WTC11 (cell line): ENCODE data around the gene GPR50. TPM values are rescaled to one million over a fixed set of nuclear protein-coding genes. Genes with fewer than 3 reads are reported as not detected.

ENCODE experiments used
- ATAC-seq: fragments of 200-7000 bp; cut with Tn5 transposase; 2 replicates; pipeline ENCODE4 v1.10.0; 2021; ENCODE audit warnings: mild to moderate bottlenecking, moderate library complexity
- CTCF ChIA-PET: fragments of 300-600 bp; sonication (Branson Sonifier 250); formaldehyde crosslinking; loops from one replicate; lab custom pipeline; 2021; ENCODE audit warnings: antibody characterized with exemption; lab: Charles Lee
- POLR2A ChIA-PET: fragments of 350-600 bp; sonication (Branson Sonifier 250); formaldehyde crosslinking; loops from one replicate; lab custom pipeline; 2021; ENCODE audit warnings: antibody characterized with exemption; lab: Charles Lee
- DNase-seq: peaks from one replicate; pipeline ENCODE4 v3.0.0; 2021; ENCODE audit warnings: low spot score
- H3K27ac Mint-ChIP-seq: 2 replicates; pipeline ENCODE4 v1.8.0; 2021; ENCODE audit warnings: mixed read lengths
- H3K27me3 Mint-ChIP-seq: 2 replicates; pipeline ENCODE4 v1.8.0; 2021; ENCODE audit warnings: low read depth, mild to moderate bottlenecking, moderate library complexity, mixed read lengths
- H3K36me3 Mint-ChIP-seq: 2 replicates; pipeline ENCODE4 v1.8.0; 2021; ENCODE audit warnings: mixed read lengths
- H3K4me1 Mint-ChIP-seq: 2 replicates; pipeline ENCODE4 v1.8.0; 2022; ENCODE audit warnings: mixed read lengths
- H3K4me3 Mint-ChIP-seq: 2 replicates; pipeline ENCODE4 v1.8.0; 2021; ENCODE audit warnings: mild to moderate bottlenecking, moderate library complexity, mixed read lengths
- H3K9me3 Mint-ChIP-seq: 2 replicates; pipeline ENCODE4 v1.8.0; 2021; ENCODE audit warnings: mixed read lengths
- CREM ChIP-seq: sonication (generic); formaldehyde crosslinking; IDR thresholded peaks from 2 replicates; pipeline ENCODE4 v1.8.1; 2022; ENCODE audit warnings: mild to moderate bottlenecking, missing genetic modification reagents, moderate library complexity
- ESRRA ChIP-seq: sonication (generic); formaldehyde crosslinking; IDR thresholded peaks from 2 replicates; pipeline ENCODE4 v1.8.1; 2022; ENCODE audit warnings: mild to moderate bottlenecking, missing genetic modification reagents, borderline replicate concordance
- FOXJ3 ChIP-seq: sonication (generic); formaldehyde crosslinking; IDR thresholded peaks from 2 replicates; pipeline ENCODE4 v1.9.0; 2021; ENCODE audit warnings: missing genetic modification reagents, mild to moderate bottlenecking, borderline replicate concordance
- FOXK1 ChIP-seq: sonication (generic); formaldehyde crosslinking; IDR thresholded peaks from 2 replicates; pipeline ENCODE4 v1.8.0; 2022; ENCODE audit warnings: mild to moderate bottlenecking, moderate library complexity, missing genetic modification reagents
- FOXP1 ChIP-seq: sonication (generic); formaldehyde crosslinking; IDR thresholded peaks from 2 replicates; pipeline ENCODE4 v1.8.0; 2022; ENCODE audit warnings: missing genetic modification reagents, mild to moderate bottlenecking, moderate library complexity, borderline replicate concordance
- GABPB1 ChIP-seq: sonication (generic); formaldehyde crosslinking; IDR thresholded peaks from 2 replicates; pipeline ENCODE4 v1.8.1; 2023; ENCODE audit warnings: mild to moderate bottlenecking, missing genetic modification reagents
- GTF2I ChIP-seq: fragments of 250-450 bp; sonication (Bioruptor Pico); conservative IDR thresholded peaks from 2 replicates; pipeline ENCODE4 v1.4.0; 2021; ENCODE audit warnings: mild to moderate bottlenecking
- JAZF1 ChIP-seq: fragments of 250-450 bp; sonication (Bioruptor Pico); IDR thresholded peaks from 2 replicates; pipeline ENCODE4 v1.9.0; 2021; ENCODE audit warnings: moderate library complexity, mild to moderate bottlenecking, inconsistent platforms
- JUN ChIP-seq: sonication (generic); formaldehyde crosslinking; IDR thresholded peaks from 2 replicates; pipeline ENCODE4 v1.8.0; 2023; ENCODE audit warnings: mild to moderate bottlenecking, missing genetic modification reagents
- KAT7 ChIP-seq: sonication (generic); formaldehyde crosslinking; IDR thresholded peaks from 2 replicates; pipeline ENCODE4 v1.8.1; 2023; ENCODE audit warnings: missing genetic modification reagents, mild to moderate bottlenecking, borderline replicate concordance
- NFYB ChIP-seq: sonication (generic); formaldehyde crosslinking; conservative IDR thresholded peaks from 2 replicates; pipeline ENCODE4 v1.8.0; 2022; ENCODE audit warnings: low read depth, missing genetic modification reagents
- RELA ChIP-seq: sonication (generic); formaldehyde crosslinking; IDR thresholded peaks from 2 replicates; pipeline ENCODE4 v1.8.1; 2022; ENCODE audit warnings: missing genetic modification reagents, mild to moderate bottlenecking, borderline replicate concordance
- TP53 ChIP-seq: sonication (generic); formaldehyde crosslinking; IDR thresholded peaks from 2 replicates; pipeline ENCODE4 v1.8.1; 2023; ENCODE audit warnings: mild to moderate bottlenecking, missing genetic modification reagents
- ZNF121 ChIP-seq: sonication (generic); formaldehyde crosslinking; IDR thresholded peaks from 2 replicates; pipeline ENCODE4 v1.8.0; 2023; ENCODE audit warnings: missing genetic modification reagents
- ZNF263 ChIP-seq: sonication (generic); formaldehyde crosslinking; IDR thresholded peaks from 2 replicates; pipeline ENCODE4 v1.8.1; 2022; ENCODE audit warnings: low read depth, mild to moderate bottlenecking, moderate library complexity, missing genetic modification reagents
- total RNA-seq: library from RNA; stranded (reverse); gene quantifications from 3 replicates; pipeline ENCODE4 v1.2.3, GENCODE V29; 2021
- TF ChIP-seq, protein P1 (sequence below): fragments of 250-450 bp; sonication (Bioruptor Pico); IDR thresholded peaks from 2 replicates; pipeline ENCODE4 v1.9.0; 2021; ENCODE audit warnings: mild to moderate bottlenecking
- TF ChIP-seq, protein P2 (sequence below): sonication (generic); formaldehyde crosslinking; IDR thresholded peaks from 2 replicates; pipeline ENCODE4 v1.8.1; 2023; ENCODE audit warnings: mild to moderate bottlenecking, missing genetic modification reagents
- TF ChIP-seq, protein P3 (sequence below): sonication (generic); formaldehyde crosslinking; IDR thresholded peaks from 2 replicates; pipeline ENCODE4 v1.8.0; 2023; ENCODE audit warnings: mild to moderate bottlenecking, missing genetic modification reagents

GPR50 gene
- total RNA-seq, 1 experiment from 2014 or later = 12.0 TPM

DNA sequence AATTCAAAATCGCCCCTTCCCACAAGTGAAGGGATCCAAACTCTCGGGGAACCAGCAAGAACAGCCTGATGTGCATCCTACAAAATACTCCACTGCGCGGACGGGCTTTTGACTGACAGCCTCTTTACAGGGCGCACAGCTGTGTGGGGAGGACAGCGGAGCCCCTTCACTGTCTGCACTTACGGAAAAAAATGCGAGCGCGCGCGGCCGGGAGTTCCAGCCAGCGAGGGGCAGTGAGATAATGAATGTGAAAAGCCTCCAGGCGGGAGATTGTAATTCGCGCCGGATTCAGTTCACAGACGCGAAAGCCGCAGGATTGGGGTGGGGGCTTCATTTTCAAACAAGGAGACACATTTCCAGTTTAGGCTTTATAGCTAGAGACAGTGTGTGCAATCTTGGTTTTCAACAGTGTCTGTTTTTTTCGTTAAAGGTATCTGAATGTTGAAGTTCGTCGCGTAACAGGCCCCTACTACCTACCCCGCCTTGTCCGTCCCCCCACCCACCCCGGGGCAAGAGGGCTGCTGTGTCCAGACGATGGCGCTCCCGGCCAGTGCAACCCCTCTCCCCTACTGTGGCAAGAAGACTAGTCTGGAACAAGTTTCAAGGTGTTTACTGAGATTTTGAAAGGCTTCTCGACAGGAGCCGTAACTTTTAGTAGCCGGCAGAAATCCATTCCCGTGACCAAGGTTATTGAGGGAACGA is 1.7 kb upstream of the GPR50 start:
- DNase-seq = peak; percentile 76
- 0 out of 2 replicates have a peak, but pooled peaks have one; percentile 16 for TF ChIP-seq ZNF121 (CRISPR knock-in tag)
- TF ChIP-seq FOXP1 (CRISPR knock-in tag) = no peak
- no peak for TF ChIP-seq TP53 (CRISPR knock-in tag)
- no peak for TF ChIP-seq GTF2I (CRISPR knock-in tag)
- TF ChIP-seq, protein P1, sequence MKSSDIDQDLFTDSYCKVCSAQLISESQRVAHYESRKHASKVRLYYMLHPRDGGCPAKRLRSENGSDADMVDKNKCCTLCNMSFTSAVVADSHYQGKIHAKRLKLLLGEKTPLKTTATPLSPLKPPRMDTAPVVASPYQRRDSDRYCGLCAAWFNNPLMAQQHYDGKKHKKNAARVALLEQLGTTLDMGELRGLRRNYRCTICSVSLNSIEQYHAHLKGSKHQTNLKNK (CRISPR knock-in tag) = no peak
- no peak for TF ChIP-seq RELA (CRISPR knock-in tag)
- TF ChIP-seq GABPB1 (CRISPR knock-in tag) = no peak
- no peak for TF ChIP-seq CREM (CRISPR knock-in tag)
- TF ChIP-seq, all 79 proteins: peak for 1
- Mint-ChIP-seq H3K36me3 (no peaks in the 10 kb centered on the region), H3K27ac (no peak overlapping the region), H3K9me3 (no peaks in the 10 kb centered on the region), H3K4me1 (peaks cover 11% of the 10 kb centered on the region), H3K4me3 (peak overlapping the region; percentile 72), H3K27me3 (peaks cover 80% of the 10 kb centered on the region)
- peak; percentile 56 for ATAC-seq
- POLR2A ChIA-PET = no interaction called here
- CTCF ChIA-PET = interaction anchor here (1.2 to 4.5 kb wide), 5 partner anchors 97 to 402 kb away, joined by 3 to 56 read pairs (median 7); no protein-coding TSS in a partner anchor

DNA sequence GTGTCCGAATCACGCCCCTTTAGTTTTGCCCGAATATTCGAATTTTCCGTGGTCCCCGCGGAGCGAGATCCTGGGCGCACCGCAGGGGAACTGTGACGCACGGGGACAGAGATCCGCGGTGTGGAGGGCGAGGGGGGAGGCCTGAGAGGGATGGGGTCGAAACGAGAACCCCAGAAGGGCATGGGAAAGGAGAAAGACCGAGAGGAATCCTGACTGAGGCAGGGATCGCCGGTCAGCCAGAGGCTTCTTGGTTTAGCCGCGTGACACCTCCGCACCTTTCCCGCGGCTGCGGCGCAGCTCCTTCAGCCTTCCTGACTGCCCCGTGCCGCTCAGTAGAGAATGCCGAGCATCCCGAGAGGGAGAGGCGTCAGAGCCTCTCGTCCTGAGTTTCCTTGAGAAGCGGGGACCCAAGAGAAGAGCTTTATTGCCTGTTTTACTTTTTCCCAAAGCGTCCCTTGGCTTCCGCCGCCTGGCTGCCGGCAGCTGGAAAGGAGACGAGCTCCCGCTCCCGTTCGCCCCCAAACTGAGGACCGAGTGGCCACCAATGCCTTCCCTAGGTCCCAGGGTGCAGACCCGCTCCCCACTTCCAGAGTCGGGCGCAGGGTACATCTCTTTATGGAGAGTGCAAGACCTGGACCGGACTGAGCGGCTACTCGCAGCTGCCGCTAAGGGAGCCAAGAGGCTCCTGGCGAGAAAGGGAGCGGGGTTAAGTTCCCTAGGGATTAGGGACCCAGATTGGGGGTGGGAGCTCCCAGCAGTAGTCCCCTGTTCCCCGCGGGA is 911 bp upstream of the GPR50 start:
- peak overlapping the region; percentile 72 for H3K4me3 Mint-ChIP-seq
- H3K27ac Mint-ChIP-seq = no peak overlapping the region
- H3K27me3 Mint-ChIP-seq = peaks cover 85% of the 10 kb centered on the region
- DNase-seq = peak; percentile 22
- H3K36me3 Mint-ChIP-seq = no peaks in the 10 kb centered on the region
- TF ChIP-seq ZNF121 (CRISPR knock-in tag) (no peak), KAT7 (CRISPR knock-in tag) (no peak), ESRRA (CRISPR knock-in tag) (no peak), JAZF1 (CRISPR knock-in tag) (no peak), FOXJ3 (no peak), JUN (CRISPR knock-in tag) (no peak), ZNF263 (CRISPR knock-in tag) (no peak), GTF2I (CRISPR knock-in tag) (no peak), FOXK1 (CRISPR knock-in tag) (no peak), NFYB (CRISPR knock-in tag) (no peak)
- TF ChIP-seq, protein P2, sequence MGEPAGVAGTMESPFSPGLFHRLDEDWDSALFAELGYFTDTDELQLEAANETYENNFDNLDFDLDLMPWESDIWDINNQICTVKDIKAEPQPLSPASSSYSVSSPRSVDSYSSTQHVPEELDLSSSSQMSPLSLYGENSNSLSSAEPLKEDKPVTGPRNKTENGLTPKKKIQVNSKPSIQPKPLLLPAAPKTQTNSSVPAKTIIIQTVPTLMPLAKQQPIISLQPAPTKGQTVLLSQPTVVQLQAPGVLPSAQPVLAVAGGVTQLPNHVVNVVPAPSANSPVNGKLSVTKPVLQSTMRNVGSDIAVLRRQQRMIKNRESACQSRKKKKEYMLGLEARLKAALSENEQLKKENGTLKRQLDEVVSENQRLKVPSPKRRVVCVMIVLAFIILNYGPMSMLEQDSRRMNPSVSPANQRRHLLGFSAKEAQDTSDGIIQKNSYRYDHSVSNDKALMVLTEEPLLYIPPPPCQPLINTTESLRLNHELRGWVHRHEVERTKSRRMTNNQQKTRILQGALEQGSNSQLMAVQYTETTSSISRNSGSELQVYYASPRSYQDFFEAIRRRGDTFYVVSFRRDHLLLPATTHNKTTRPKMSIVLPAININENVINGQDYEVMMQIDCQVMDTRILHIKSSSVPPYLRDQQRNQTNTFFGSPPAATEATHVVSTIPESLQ (CRISPR knock-in tag) = no peak
- TF ChIP-seq, protein P3, sequence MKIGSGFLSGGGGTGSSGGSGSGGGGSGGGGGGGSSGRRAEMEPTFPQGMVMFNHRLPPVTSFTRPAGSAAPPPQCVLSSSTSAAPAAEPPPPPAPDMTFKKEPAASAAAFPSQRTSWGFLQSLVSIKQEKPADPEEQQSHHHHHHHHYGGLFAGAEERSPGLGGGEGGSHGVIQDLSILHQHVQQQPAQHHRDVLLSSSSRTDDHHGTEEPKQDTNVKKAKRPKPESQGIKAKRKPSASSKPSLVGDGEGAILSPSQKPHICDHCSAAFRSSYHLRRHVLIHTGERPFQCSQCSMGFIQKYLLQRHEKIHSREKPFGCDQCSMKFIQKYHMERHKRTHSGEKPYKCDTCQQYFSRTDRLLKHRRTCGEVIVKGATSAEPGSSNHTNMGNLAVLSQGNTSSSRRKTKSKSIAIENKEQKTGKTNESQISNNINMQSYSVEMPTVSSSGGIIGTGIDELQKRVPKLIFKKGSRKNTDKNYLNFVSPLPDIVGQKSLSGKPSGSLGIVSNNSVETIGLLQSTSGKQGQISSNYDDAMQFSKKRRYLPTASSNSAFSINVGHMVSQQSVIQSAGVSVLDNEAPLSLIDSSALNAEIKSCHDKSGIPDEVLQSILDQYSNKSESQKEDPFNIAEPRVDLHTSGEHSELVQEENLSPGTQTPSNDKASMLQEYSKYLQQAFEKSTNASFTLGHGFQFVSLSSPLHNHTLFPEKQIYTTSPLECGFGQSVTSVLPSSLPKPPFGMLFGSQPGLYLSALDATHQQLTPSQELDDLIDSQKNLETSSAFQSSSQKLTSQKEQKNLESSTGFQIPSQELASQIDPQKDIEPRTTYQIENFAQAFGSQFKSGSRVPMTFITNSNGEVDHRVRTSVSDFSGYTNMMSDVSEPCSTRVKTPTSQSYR = no peak
- ChIA-PET CTCF (interaction anchor here (0.6 to 4.5 kb wide), 7 partner anchors 97 to 505 kb away, joined by 3 to 56 read pairs (median 6); partner anchors contain the start of gene VMA21), POLR2A (interaction anchor here (0.7 kb wide), 1 partner anchor 222 kb away, joined by 3 read pairs; the partner anchor contains the start of gene VMA21)
- peaks cover 12% of the 10 kb centered on the region for H3K4me1 Mint-ChIP-seq
- H3K9me3 Mint-ChIP-seq = no peaks in the 10 kb centered on the region
- ATAC-seq = peak; percentile 9
